K562 (cell line): Measurements from ENCODE around the gene KCTD11. TPM values are rescaled to one million over a fixed set of nuclear protein-coding genes. Genes with fewer than 3 reads are reported as not detected.

Experiments used
- ATAC-seq: fragments of 200-7000 bp; cut with Tn5 transposase; 3 replicates; pipeline ENCODE4 v1.9.1; 2020; ENCODE audit warnings: moderate library complexity
- BruUV-seq: library from RNA; stranded (reverse); fragments of 400-500 nt; replicated peaks from 2 replicates; lab custom pipeline; 2021; lab: Mats Ljungman, UMichigan
- CTCF ChIA-PET: fragments of 300-600 bp; formaldehyde crosslinking; extraction: SDS; loops from one replicate; lab custom pipeline; 2021; ENCODE audit warnings: low intra/inter-chr PET ratio; lab: Yijun Ruan, JAX
- POLR2A ChIA-PET: fragments of 300-600, 350-650 bp; sonication (Branson Sonifier 250); formaldehyde crosslinking; extraction: SDS; loops from one replicate; lab custom pipeline; 2021; ENCODE audit warnings: antibody characterized with exemption, inconsistent platforms; lab: Yijun Ruan, JAX
- DNase-seq, 4 experiments: peaks; one replicate each; pipeline versions ENCODE4 v3.0.0 to v3.0.0-alpha.2; 2011 to 2018; ENCODE audit warnings: low spot score in 3 of 4, mixed read lengths in 3 of 4; ENCODE audit errors: extremely low read depth in 1 of 4
- FAIRE-seq: peaks from 2 replicates; lab custom pipeline; 2011; peaks lifted over from hg19 to GRCh38; lab: Jason Lieb, UNC
- H2AFZ ChIP-seq: 2 replicates; pipeline ENCODE4 v1.6.0; 2011; ENCODE audit warnings: low read depth, low read length, control low read depth, inconsistent platforms
- H3K27ac ChIP-seq: fragments of 200-600 bp; 3 replicates; pipeline ENCODE4 v1.8.0; 2011; ENCODE audit warnings: low read depth, mild to moderate bottlenecking, control low read depth, inconsistent platforms, low read length, moderate library complexity, mixed read lengths; ENCODE audit errors: extremely low read depth
- H3K27me3 ChIP-seq, 2 experiments: fragments of 300-600 bp in 1 of 2; 2 replicates in 1 of 2; 3 replicates in 1 of 2; pipeline versions ENCODE4 v1.6.0 to v1.8.0; 2011; ENCODE audit warnings: inconsistent platforms in 2 of 2, low read length in 2 of 2, mild to moderate bottlenecking in 1 of 2, mixed read lengths in 1 of 2, moderate library complexity in 1 of 2; ENCODE audit not compliant: control insufficient read depth in 2 of 2, insufficient read depth in 2 of 2
- H3K36me3 ChIP-seq: fragments of 300-600 bp; 3 replicates; pipeline ENCODE4 v1.8.0; 2011; ENCODE audit warnings: mild to moderate bottlenecking, low read length, inconsistent platforms; ENCODE audit not compliant: control insufficient read depth, insufficient read depth
- H3K4me1 ChIP-seq, 2 experiments: fragments of 200-600 bp in 1 of 2; replicated peaks in 1 of 2; 2 replicates in 1 of 2; 3 replicates in 1 of 2; pipeline versions ENCODE4 v1.5.1 to v1.8.0; 2011; ENCODE audit warnings: inconsistent platforms in 2 of 2, low read length in 2 of 2, mild to moderate bottlenecking in 1 of 2, mixed read lengths in 1 of 2, moderate library complexity in 1 of 2; ENCODE audit not compliant: control insufficient read depth in 2 of 2, insufficient read depth in 2 of 2
- H3K4me2 ChIP-seq: 2 replicates; pipeline ENCODE4 v1.6.1; 2011; ENCODE audit warnings: low read length, control low read depth, inconsistent platforms, mixed read lengths; ENCODE audit not compliant: insufficient read depth
- H3K4me3 ChIP-seq: fragments of 200-600 bp; sonication (generic), shearing (Covaris generic); 2 replicates; pipeline ENCODE4 v1.5.1; 2016; ENCODE audit warnings: control low read depth, inconsistent platforms
- H3K79me2 ChIP-seq: fragments of 200-600 bp; 3 replicates; pipeline ENCODE4 v1.8.0; 2011; ENCODE audit warnings: low read length, inconsistent platforms; ENCODE audit not compliant: control insufficient read depth, insufficient read depth
- H3K9ac ChIP-seq, 2 experiments: 2 replicates each; pipeline versions ENCODE4 v1.6.0 to v1.6.1; 2011; ENCODE audit warnings: low read depth in 2 of 2, low read length in 2 of 2, control low read depth in 1 of 2, inconsistent platforms in 1 of 2, mild to moderate bottlenecking in 1 of 2, mixed read lengths in 1 of 2; ENCODE audit not compliant: insufficient read depth in 1 of 2
- H3K9me1 ChIP-seq: one replicate; pipeline ENCODE4 v1.6.0; 2011; ENCODE audit warnings: inconsistent platforms, mild to moderate bottlenecking, low read length, moderate library complexity; ENCODE audit not compliant: control insufficient read depth, insufficient read depth
- H3K9me3 ChIP-seq: replicated peaks from 2 replicates; pipeline ENCODE4 v1.5.1; 2011; ENCODE audit warnings: low read depth, low read length, inconsistent platforms; ENCODE audit not compliant: control insufficient read depth, insufficient read depth
- H4K20me1 ChIP-seq: replicated peaks from 2 replicates; pipeline ENCODE4 v1.6.1; 2011; ENCODE audit warnings: low read length, inconsistent platforms, mixed read lengths; ENCODE audit not compliant: control insufficient read depth, insufficient read depth
- CHD4 ChIP-seq: fragments of 200-600 bp; sonication (generic); IDR thresholded peaks from 3 replicates; pipeline ENCODE4 v1.6.1; 2012; ENCODE audit warnings: low read depth, mild to moderate bottlenecking, mixed read lengths, low read length, inconsistent platforms; ENCODE audit not compliant: insufficient read depth, insufficient replicate concordance, poor library complexity, severe bottlenecking
- NBN ChIP-seq: fragments of 450-650 bp; IDR thresholded peaks from 2 replicates; pipeline ENCODE4 v1.6.1; 2016; ENCODE audit warnings: low read depth, mild to moderate bottlenecking
- XRCC3 ChIP-seq: fragments of 450-650 bp; IDR thresholded peaks from 2 replicates; pipeline ENCODE4 v1.6.1; 2017; ENCODE audit warnings: mild to moderate bottlenecking, moderate library complexity
- ZNF212 ChIP-seq: fragments of 450-650 bp; formaldehyde crosslinking; IDR thresholded peaks from 2 replicates; pipeline ENCODE4 v1.4.0; 2020; ENCODE audit warnings: mild to moderate bottlenecking
- WGBS: fragments of 100-300 bp; shearing (Covaris generic); methylation state at CpG from one replicate; pipeline ENCODE4 v1.1.6; 2016; ENCODE audit warnings: low coverage, mixed read lengths; ENCODE audit not compliant: insufficient coverage; ENCODE audit errors: missing lambda C conversion rate; 5-methylcytosine and 5-hydroxymethylcytosine counted together
- in situ Hi-C: fragments of 300-500 bp; cut with MboI; formaldehyde crosslinking; loops from 4 replicates; pipeline ENCODE4 v1.15.0; 2018; ENCODE audit warnings: inconsistent platforms, mixed read lengths
- intact Hi-C: fragments of 100-400 bp; cut with micrococcal nuclease; formaldehyde crosslinking; loops from 2 replicates; pipeline ENCODE4 v1.14.2; 2022
- polyA plus RNA-seq, 8 experiments: library from polyadenylated mRNA; depleted of rRNA in 4 of 8; stranded (reverse) in 5 of 8; unstranded in 3 of 8; fragments of >200 nt; fragmentation: Nextera tagmentation in 2 of 8; fragmentation: Illumina TruSeq in 1 of 8; extraction: Ambion mirVana in 2 of 8; extraction: Trizol in 1 of 8; gene quantifications; 2 replicates each; pipeline versions ENCODE4 v1.2.1 to v1.2.3, GENCODE V29; 2011 to 2014; ENCODE audit warnings: inconsistent platforms in 1 of 8, missing spikeins in 1 of 8
- total RNA-seq, 7 experiments: library from RNA; depleted of rRNA in 6 of 7; stranded (reverse); fragments of >200 nt in 6 of 7; fragmentation: Illumina TruSeq in 2 of 7; extraction: Trizol in 2 of 7; gene quantifications; 2 replicates each; pipeline versions ENCODE4 v1.2.1 to v1.2.3, GENCODE V29; 2011 to 2021; ENCODE audit warnings: low replicate concordance in 1 of 7

The KCTD11 gene
- total and polyA plus RNA-seq, 9 of the 15 experiments (the other 6 are each of a cell fraction or from before 2014, with no cell fraction given), result 0.01 to 3.2 (median 2.5) TPM; not detected in 1

GRCh38 chr17:7347630-7348477 lies 4.1 kb upstream of the KCTD11 start:
- CTCF ChIA-PET, result interaction anchor here (0.6 kb wide), 1 partner anchor 75 kb away, joined by 9 read pairs; no protein-coding TSS in a partner anchor
- Histone ChIP-seq H3K4me2 (no peak overlapping the region), H3K27ac (no peak overlapping the region), H3K9ac (peak overlapping the region in 1 of 2 experiments; percentile 55; a peak in 2 of 4 replicates), H3K36me3 (no peaks in the 10 kb centered on the region), H3K9me1 (no peaks in the 10 kb centered on the region), H3K4me1 (peaks cover 3 to 63% of the 10 kb centered on the region in 2 experiments; a peak in 3 of 5 replicates), H3K4me3 (no peak overlapping the region), H3K27me3 (no peaks in the 10 kb centered on the region), H3K79me2 (peaks cover 8% of the 10 kb centered on the region), H4K20me1 (no peaks in the 10 kb centered on the region), H2AFZ (no peak overlapping the region), H3K9me3 (no peaks in the 10 kb centered on the region)
- no peak for ATAC-seq
- WGBS, result 67% methylated on average over 12 of the region's 19 CpGs
- in situ Hi-C loops (no loop called here), intact Hi-C loops (no loop called here)
- TF ChIP-seq NBN, result no peak
- no peak for TF ChIP-seq CHD4
- no peak for TF ChIP-seq XRCC3
- no peak for TF ChIP-seq ZNF212 (CRISPR knock-in tag)
- no peak for DNase-seq
- POLR2A ChIA-PET, result interaction anchor here (0.7 to 4.6 kb wide), 2 partner anchors 11 to 312 kb away, joined by 3 to 15 read pairs; partner anchors contain the start of gene ACAP1
- no peak for FAIRE-seq
- BruUV-seq, result no TSS peak
